K562 (cell line): ENCODE data around the gene TIPIN. TPM values are rescaled to one million over a fixed set of nuclear protein-coding genes. Genes with fewer than 3 reads are reported as not detected.

Source experiments
- ATAC-seq: fragments of 200-7000 bp; cut with Tn5 transposase; 3 replicates; pipeline ENCODE4 v1.9.1; 2020; ENCODE audit warnings: moderate library complexity
- BruUV-seq: library from RNA; stranded (reverse); fragments of 400-500 nt; replicated peaks from 2 replicates; lab custom pipeline; 2021; lab: Mats Ljungman, UMichigan
- CTCF ChIA-PET: fragments of 300-600 bp; formaldehyde crosslinking; extraction: SDS; loops from one replicate; lab custom pipeline; 2021; ENCODE audit warnings: low intra/inter-chr PET ratio; lab: Yijun Ruan, JAX
- POLR2A ChIA-PET: fragments of 300-600, 350-650 bp; sonication (Branson Sonifier 250); formaldehyde crosslinking; extraction: SDS; loops from one replicate; lab custom pipeline; 2021; ENCODE audit warnings: antibody characterized with exemption, inconsistent platforms; lab: Yijun Ruan, JAX
- DNase-seq, 4 experiments: peaks; one replicate each; pipeline versions ENCODE4 v3.0.0 to v3.0.0-alpha.2; 2011 to 2018; ENCODE audit warnings: low spot score in 3 of 4, mixed read lengths in 3 of 4; ENCODE audit errors: extremely low read depth in 1 of 4
- FAIRE-seq: peaks from 2 replicates; lab custom pipeline; 2011; peaks lifted over from hg19 to GRCh38; lab: Jason Lieb, UNC
- H2AFZ ChIP-seq: 2 replicates; pipeline ENCODE4 v1.6.0; 2011; ENCODE audit warnings: low read depth, low read length, control low read depth, inconsistent platforms
- H3K27ac ChIP-seq: fragments of 200-600 bp; 3 replicates; pipeline ENCODE4 v1.8.0; 2011; ENCODE audit warnings: low read depth, mild to moderate bottlenecking, control low read depth, inconsistent platforms, low read length, moderate library complexity, mixed read lengths; ENCODE audit errors: extremely low read depth
- H3K27me3 ChIP-seq, 2 experiments: fragments of 300-600 bp in 1 of 2; 2 replicates in 1 of 2; 3 replicates in 1 of 2; pipeline versions ENCODE4 v1.6.0 to v1.8.0; 2011; ENCODE audit warnings: inconsistent platforms in 2 of 2, low read length in 2 of 2, mild to moderate bottlenecking in 1 of 2, mixed read lengths in 1 of 2, moderate library complexity in 1 of 2; ENCODE audit not compliant: control insufficient read depth in 2 of 2, insufficient read depth in 2 of 2
- H3K36me3 ChIP-seq: fragments of 300-600 bp; 3 replicates; pipeline ENCODE4 v1.8.0; 2011; ENCODE audit warnings: mild to moderate bottlenecking, low read length, inconsistent platforms; ENCODE audit not compliant: control insufficient read depth, insufficient read depth
- H3K4me1 ChIP-seq, 2 experiments: fragments of 200-600 bp in 1 of 2; replicated peaks in 1 of 2; 2 replicates in 1 of 2; 3 replicates in 1 of 2; pipeline versions ENCODE4 v1.5.1 to v1.8.0; 2011; ENCODE audit warnings: inconsistent platforms in 2 of 2, low read length in 2 of 2, mild to moderate bottlenecking in 1 of 2, mixed read lengths in 1 of 2, moderate library complexity in 1 of 2; ENCODE audit not compliant: control insufficient read depth in 2 of 2, insufficient read depth in 2 of 2
- H3K4me2 ChIP-seq: 2 replicates; pipeline ENCODE4 v1.6.1; 2011; ENCODE audit warnings: low read length, control low read depth, inconsistent platforms, mixed read lengths; ENCODE audit not compliant: insufficient read depth
- H3K4me3 ChIP-seq: fragments of 200-600 bp; sonication (generic), shearing (Covaris generic); 2 replicates; pipeline ENCODE4 v1.5.1; 2016; ENCODE audit warnings: control low read depth, inconsistent platforms
- H3K79me2 ChIP-seq: fragments of 200-600 bp; 3 replicates; pipeline ENCODE4 v1.8.0; 2011; ENCODE audit warnings: low read length, inconsistent platforms; ENCODE audit not compliant: control insufficient read depth, insufficient read depth
- H3K9ac ChIP-seq, 2 experiments: 2 replicates each; pipeline versions ENCODE4 v1.6.0 to v1.6.1; 2011; ENCODE audit warnings: low read depth in 2 of 2, low read length in 2 of 2, control low read depth in 1 of 2, inconsistent platforms in 1 of 2, mild to moderate bottlenecking in 1 of 2, mixed read lengths in 1 of 2; ENCODE audit not compliant: insufficient read depth in 1 of 2
- H3K9me1 ChIP-seq: one replicate; pipeline ENCODE4 v1.6.0; 2011; ENCODE audit warnings: inconsistent platforms, mild to moderate bottlenecking, low read length, moderate library complexity; ENCODE audit not compliant: control insufficient read depth, insufficient read depth
- H3K9me3 ChIP-seq: replicated peaks from 2 replicates; pipeline ENCODE4 v1.5.1; 2011; ENCODE audit warnings: low read depth, low read length, inconsistent platforms; ENCODE audit not compliant: control insufficient read depth, insufficient read depth
- H4K20me1 ChIP-seq: replicated peaks from 2 replicates; pipeline ENCODE4 v1.6.1; 2011; ENCODE audit warnings: low read length, inconsistent platforms, mixed read lengths; ENCODE audit not compliant: control insufficient read depth, insufficient read depth
- C11orf30 ChIP-seq: fragments of 450-650 bp; IDR thresholded peaks from 2 replicates; pipeline ENCODE4 v1.6.1; 2016; ENCODE audit warnings: low read depth, mild to moderate bottlenecking
- DPF2 ChIP-seq: fragments of 450-650 bp; IDR thresholded peaks from 2 replicates; pipeline ENCODE4 v1.6.1; 2016
- EGR1 ChIP-seq: fragments of 450-650 bp; conservative IDR thresholded peaks from 2 replicates; pipeline ENCODE4 v1.6.1; 2017; ENCODE audit warnings: mild to moderate bottlenecking
- FOSL1 ChIP-seq: fragments of 200-800 bp; sonication (Bioruptor generic); conservative IDR thresholded peaks from 2 replicates; pipeline ENCODE4 v1.6.1; 2016; ENCODE audit warnings: missing genetic modification characterization, missing compliant biosample characterization
- GABPB1 ChIP-seq: sonication (generic); formaldehyde crosslinking; IDR thresholded peaks from 2 replicates; pipeline ENCODE4 v1.8.0; 2022; ENCODE audit warnings: mild to moderate bottlenecking, missing genetic modification reagents
- HDAC1 ChIP-seq, 2 experiments: fragments of 450-650 bp; IDR thresholded peaks; 2 replicates each; pipeline ENCODE4 v1.6.1; 2016 to 2017; ENCODE audit warnings: inconsistent platforms in 1 of 2, mild to moderate bottlenecking in 1 of 2, moderate library complexity in 1 of 2
- HNRNPLL ChIP-seq: fragments of 200-400 bp; formaldehyde crosslinking; IDR thresholded peaks from 2 replicates; pipeline ENCODE4 v1.6.1; 2017; ENCODE audit warnings: low read length, low read depth, mild to moderate bottlenecking; ENCODE audit not compliant: poor library complexity, severe bottlenecking
- NBN ChIP-seq: fragments of 450-650 bp; IDR thresholded peaks from 2 replicates; pipeline ENCODE4 v1.6.1; 2016; ENCODE audit warnings: low read depth, mild to moderate bottlenecking
- PML ChIP-seq: IDR thresholded peaks from 2 replicates; pipeline ENCODE4 v1.6.1; 2012; ENCODE audit warnings: low read length, inconsistent platforms
- PURB ChIP-seq: sonication (generic); formaldehyde crosslinking; IDR thresholded peaks from 2 replicates; pipeline ENCODE4 v1.9.0; 2021; ENCODE audit warnings: low read depth, mild to moderate bottlenecking, missing genetic modification reagents
- RBFOX2 ChIP-seq: fragments of 200-400 bp; formaldehyde crosslinking; IDR thresholded peaks from 2 replicates; pipeline ENCODE4 v1.6.1; 2017; ENCODE audit warnings: low read depth, mild to moderate bottlenecking, low read length, moderate library complexity
- SAP30 ChIP-seq: fragments of 200-600 bp; sonication (generic); IDR thresholded peaks from 2 replicates; pipeline ENCODE4 v1.6.1; 2012; ENCODE audit warnings: borderline replicate concordance, low read depth, mild to moderate bottlenecking, moderate library complexity, low read length, control low read depth, inconsistent platforms; ENCODE audit not compliant: insufficient read depth, poor library complexity, severe bottlenecking
- SMARCE1 ChIP-seq: fragments of 450-650 bp; IDR thresholded peaks from 2 replicates; pipeline ENCODE4 v1.7.1; 2016; ENCODE audit warnings: mild to moderate bottlenecking
- TCFL5 ChIP-seq: fragments of 250-450 bp; sonication (Bioruptor Pico); conservative IDR thresholded peaks from 2 replicates; pipeline ENCODE4 v1.6.1; 2021; ENCODE audit warnings: mild to moderate bottlenecking, moderate library complexity, matching md5 sums
- THAP7 ChIP-seq: fragments of 250-450 bp; sonication (Bioruptor Pico); IDR thresholded peaks from 2 replicates; pipeline ENCODE4 v1.5.0; 2021
- TSC22D4 ChIP-seq: fragments of 450-650 bp; IDR thresholded peaks from 2 replicates; pipeline ENCODE4 v1.6.1; 2016; ENCODE audit warnings: missing genetic modification characterization, missing biosample characterization, control low read depth
- ZNF583 ChIP-seq: fragments of 250-450 bp; sonication (Bioruptor Pico); IDR thresholded peaks from 2 replicates; pipeline ENCODE4 v1.4.0; 2020
- ZSCAN29 ChIP-seq: fragments of 450-650 bp; IDR thresholded peaks from 2 replicates; pipeline ENCODE4 v1.6.1; 2017
- WGBS: fragments of 100-300 bp; shearing (Covaris generic); methylation state at CpG from one replicate; pipeline ENCODE4 v1.1.6; 2016; ENCODE audit warnings: low coverage, mixed read lengths; ENCODE audit not compliant: insufficient coverage; ENCODE audit errors: missing lambda C conversion rate; 5-methylcytosine and 5-hydroxymethylcytosine counted together
- in situ Hi-C: fragments of 300-500 bp; cut with MboI; formaldehyde crosslinking; loops from 4 replicates; pipeline ENCODE4 v1.15.0; 2018; ENCODE audit warnings: inconsistent platforms, mixed read lengths
- intact Hi-C: fragments of 100-400 bp; cut with micrococcal nuclease; formaldehyde crosslinking; loops from 2 replicates; pipeline ENCODE4 v1.14.2; 2022
- polyA plus RNA-seq, 8 experiments: library from polyadenylated mRNA; depleted of rRNA in 4 of 8; stranded (reverse) in 5 of 8; unstranded in 3 of 8; fragments of >200 nt; fragmentation: Nextera tagmentation in 2 of 8; fragmentation: Illumina TruSeq in 1 of 8; extraction: Ambion mirVana in 2 of 8; extraction: Trizol in 1 of 8; gene quantifications; 2 replicates each; pipeline versions ENCODE4 v1.2.1 to v1.2.3, GENCODE V29; 2011 to 2014; ENCODE audit warnings: inconsistent platforms in 1 of 8, missing spikeins in 1 of 8
- total RNA-seq, 7 experiments: library from RNA; depleted of rRNA in 6 of 7; stranded (reverse); fragments of >200 nt in 6 of 7; fragmentation: Illumina TruSeq in 2 of 7; extraction: Trizol in 2 of 7; gene quantifications; 2 replicates each; pipeline versions ENCODE4 v1.2.1 to v1.2.3, GENCODE V29; 2011 to 2021; ENCODE audit warnings: low replicate concordance in 1 of 7
- TF ChIP-seq, protein P1 (sequence below): fragments of 200-800 bp; sonication (Bioruptor generic); IDR thresholded peaks from 2 replicates; pipeline ENCODE4 v1.6.1; 2017; ENCODE audit warnings: missing genetic modification characterization, missing compliant biosample characterization
- TF ChIP-seq, protein P2 (sequence below): sonication (generic); formaldehyde crosslinking; IDR thresholded peaks from 2 replicates; pipeline ENCODE4 v1.9.0; 2022; ENCODE audit warnings: mild to moderate bottlenecking, missing genetic modification reagents

Gene TIPIN
- total and polyA plus RNA-seq, 9 of the 15 experiments (the other 6 are each of a cell fraction or from before 2014, with no cell fraction given): 22.9 to 61.4 (median 42.0) TPM

- CTCF ChIA-PET: interaction anchor here (1.5 kb wide), 1 partner anchor 110 kb away, joined by 4 read pairs; the partner anchor contains the start of gene SNAPC5
- H3K9ac ChIP-seq: peak overlapping the region; percentile 78 to 96
- BruUV-seq: TSS peak; percentile 41
- intact Hi-C loops (loop anchor here (1.0 to 2.0 kb wide), 2 partner anchors 31 to 110 kb away; partner anchors contain the start of genes SNAPC5 and TIPIN), in situ Hi-C loops (loop anchor here (5.0 kb wide), 1 partner anchor 95 kb away; no protein-coding TSS in a partner anchor)
- peaks cover 13% of the 10 kb centered on the region for H4K20me1 ChIP-seq
- no peaks in the 10 kb centered on the region for H3K27me3 ChIP-seq
- peak overlapping the region; percentile 77 for H2AFZ ChIP-seq
- H3K4me1 ChIP-seq: peaks cover 18 to 22% of the 10 kb centered on the region in 2 experiments; a peak in 3 of 5 replicates
- H3K9me3 ChIP-seq: no peaks in the 10 kb centered on the region
- H3K4me3 ChIP-seq: peak overlapping the region; percentile 86
- DNase-seq: peak; percentile 48 to 72 (median 56)
- H3K79me2 ChIP-seq: peaks cover 70% of the 10 kb centered on the region
- POLR2A ChIA-PET: interaction anchor here (0.6 to 1.4 kb wide), 7 partner anchors 9 to 110 kb away, joined by 3 to 11 read pairs (median 3); partner anchors contain the start of gene SNAPC5
- ATAC-seq: peak; percentile 63
- 0% methylated on average over 26 of the region's 62 CpGs for WGBS
- FAIRE-seq: peak; percentile 70
- peak overlapping the region; percentile 75 for H3K27ac ChIP-seq
- peak overlapping the region; percentile 99 for H3K4me2 ChIP-seq
- peaks cover 26% of the 10 kb centered on the region; the same call in 2 of the 3 replicates for H3K36me3 ChIP-seq
- H3K9me1 ChIP-seq: no peaks in the 10 kb centered on the region
- peak; percentile 87 for TF ChIP-seq HNRNPLL
- TF ChIP-seq SMARCE1: peak; percentile 36
- TF ChIP-seq ZNF583: no peak
- TF ChIP-seq SAP30: peak; percentile 43
- TF ChIP-seq HDAC1 (IDR thresholded peaks at IDR 0.05): peak in 1 of 2 experiments; percentile 16; a peak in 1 of 4 replicates
- no peak for TF ChIP-seq GABPB1 (CRISPR knock-in tag)
- TF ChIP-seq THAP7: no peak
- peak; percentile 65 for TF ChIP-seq FOSL1 (tag)
- no peak for TF ChIP-seq TSC22D4 (tag)
- 0 out of 2 replicates have a peak, but pooled peaks have one; percentile 24 for TF ChIP-seq PML
- peak; percentile 70 for TF ChIP-seq EGR1
- TF ChIP-seq, protein P1, sequence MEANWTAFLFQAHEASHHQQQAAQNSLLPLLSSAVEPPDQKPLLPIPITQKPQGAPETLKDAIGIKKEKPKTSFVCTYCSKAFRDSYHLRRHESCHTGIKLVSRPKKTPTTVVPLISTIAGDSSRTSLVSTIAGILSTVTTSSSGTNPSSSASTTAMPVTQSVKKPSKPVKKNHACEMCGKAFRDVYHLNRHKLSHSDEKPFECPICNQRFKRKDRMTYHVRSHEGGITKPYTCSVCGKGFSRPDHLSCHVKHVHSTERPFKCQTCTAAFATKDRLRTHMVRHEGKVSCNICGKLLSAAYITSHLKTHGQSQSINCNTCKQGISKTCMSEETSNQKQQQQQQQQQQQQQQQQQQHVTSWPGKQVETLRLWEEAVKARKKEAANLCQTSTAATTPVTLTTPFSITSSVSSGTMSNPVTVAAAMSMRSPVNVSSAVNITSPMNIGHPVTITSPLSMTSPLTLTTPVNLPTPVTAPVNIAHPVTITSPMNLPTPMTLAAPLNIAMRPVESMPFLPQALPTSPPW (CRISPR knock-in tag): peak; percentile 9; the same call in 1 of the 2 replicates
- TF ChIP-seq NBN: 0 out of 2 replicates have a peak, but pooled peaks have one; percentile 22
- no peak for TF ChIP-seq TCFL5 (CRISPR knock-in tag)
- TF ChIP-seq, protein P2, sequence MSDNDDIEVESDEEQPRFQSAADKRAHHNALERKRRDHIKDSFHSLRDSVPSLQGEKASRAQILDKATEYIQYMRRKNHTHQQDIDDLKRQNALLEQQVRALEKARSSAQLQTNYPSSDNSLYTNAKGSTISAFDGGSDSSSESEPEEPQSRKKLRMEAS (CRISPR knock-in tag): 0 out of 2 replicates have a peak, but pooled peaks have one; percentile 18
- peak; percentile 28; the same call in 1 of the 2 replicates for TF ChIP-seq C11orf30
- TF ChIP-seq ZSCAN29: peak; percentile 59; the same call in 1 of the 2 replicates
- TF ChIP-seq DPF2: 0 out of 2 replicates have a peak, but pooled peaks have one; percentile 45
- peak; percentile 2; the same call in 1 of the 2 replicates for TF ChIP-seq RBFOX2
- TF ChIP-seq PURB (CRISPR knock-in tag): no peak
Observed at GRCh38 chr15:66387163-66388042, 30.9 kb upstream of the TIPIN start.
